H1 (cell line): ENCODE results near the gene PLCL1. TPM values are rescaled to one million over a fixed set of nuclear protein-coding genes. Genes with fewer than 3 reads are reported as not detected.

Experiments used
- CTCF ChIA-PET: fragments of 300-600 bp; sonication (Branson Sonifier 250); formaldehyde crosslinking; loops from one replicate; lab custom pipeline; 2021; ENCODE audit not compliant: partially characterized antibody; lab: Charles Lee
- POLR2A ChIA-PET: fragments of 300-600 bp; sonication (Branson Sonifier 250); formaldehyde crosslinking; loops from one replicate; lab custom pipeline; 2021; ENCODE audit warnings: inconsistent platforms; ENCODE audit not compliant: partially characterized antibody; lab: Charles Lee
- DNase-seq, 2 experiments: peaks; one replicate each; pipeline versions ENCODE4 v3.0.0 to v3.0.0-alpha.2; 2010 to 2022; ENCODE audit warnings: low spot score in 2 of 2, low read depth in 1 of 2, mixed read lengths in 1 of 2
- FAIRE-seq: peaks from 2 replicates; lab custom pipeline; 2011; peaks lifted over from hg19 to GRCh38; lab: Jason Lieb, UNC
- H2AFZ ChIP-seq: 2 replicates; pipeline ENCODE4 v1.8.1; 2012; ENCODE audit warnings: low read length, inconsistent platforms
- H2AK5ac ChIP-seq: 2 replicates; pipeline ENCODE4 v1.6.1; 2013; ENCODE audit warnings: low read depth, low read length
- H2BK120ac ChIP-seq: replicated peaks from 2 replicates; pipeline ENCODE3; 2013; ENCODE audit warnings: low read depth, low read length, inconsistent platforms
- H2BK12ac ChIP-seq: 2 replicates; pipeline ENCODE4 v1.6.1; 2013; ENCODE audit warnings: low read depth, low read length
- H2BK15ac ChIP-seq: 2 replicates; pipeline ENCODE4 v1.6.1; 2013; ENCODE audit warnings: low read length
- H2BK20ac ChIP-seq: 2 replicates; pipeline ENCODE4 v1.6.1; 2013; ENCODE audit warnings: low read length
- H2BK5ac ChIP-seq: 2 replicates; pipeline ENCODE4 v1.6.1; 2013; ENCODE audit warnings: low read depth, low read length
- H3K14ac ChIP-seq: 2 replicates; pipeline ENCODE4 v1.6.1; 2013; ENCODE audit warnings: inconsistent platforms; ENCODE audit not compliant: insufficient read length
- H3K18ac ChIP-seq: 2 replicates; pipeline ENCODE4 v1.6.1; 2013; ENCODE audit warnings: low read length; ENCODE audit errors: extremely low read depth
- H3K23ac ChIP-seq: 2 replicates; pipeline ENCODE4 v1.6.1; 2013; ENCODE audit warnings: inconsistent platforms; ENCODE audit not compliant: insufficient read length
- H3K23me2 ChIP-seq: 2 replicates; pipeline ENCODE4 v1.6.1; 2013; ENCODE audit warnings: low read depth, low read length
- H3K27ac ChIP-seq: 2 replicates; pipeline ENCODE4 v1.6.1; 2011; ENCODE audit warnings: low read depth, low read length, inconsistent platforms
- H3K27me3 ChIP-seq, 4 experiments: replicated peaks in 1 of 4; 1 replicate in 1 of 4; 2 replicates in 3 of 4; pipeline versions ENCODE4 v1.6.1 to v1.8.1; 2011 to 2013; ENCODE audit warnings: low read length in 3 of 4, mild to moderate bottlenecking in 3 of 4, inconsistent platforms in 2 of 4, mixed read lengths in 2 of 4, moderate library complexity in 1 of 4; ENCODE audit not compliant: control insufficient read depth in 3 of 4, insufficient read depth in 3 of 4; ENCODE audit errors: extremely low read depth in 1 of 4
- H3K36me3 ChIP-seq, 4 experiments: 2 replicates each; pipeline versions ENCODE4 v1.6.1 to v1.8.1; 2011 to 2013; ENCODE audit warnings: mild to moderate bottlenecking in 4 of 4, low read length in 3 of 4, moderate library complexity in 2 of 4, control low read depth in 1 of 4, inconsistent platforms in 1 of 4; ENCODE audit not compliant: insufficient read depth in 4 of 4, control insufficient read depth in 2 of 4
- H3K4ac ChIP-seq: replicated peaks from 2 replicates; pipeline ENCODE3; 2013; ENCODE audit warnings: low read length, low read depth, mixed read lengths, inconsistent platforms; ENCODE audit not compliant: insufficient read length
- H3K4me1 ChIP-seq, 4 experiments: replicated peaks in 1 of 4; 1 replicate in 1 of 4; 2 replicates in 3 of 4; pipeline versions ENCODE4 v1.6.1 to v1.8.1; 2011 to 2013; ENCODE audit warnings: low read length in 3 of 4, inconsistent platforms in 2 of 4, mixed read lengths in 1 of 4; ENCODE audit not compliant: insufficient read depth in 4 of 4, control insufficient read depth in 3 of 4
- H3K4me2 ChIP-seq, 2 experiments: 2 replicates each; pipeline versions ENCODE4 v1.6.1 to v1.8.1; 2011 to 2013; ENCODE audit warnings: low read depth in 2 of 2, low read length in 2 of 2, control low read depth in 1 of 2, inconsistent platforms in 1 of 2, mild to moderate bottlenecking in 1 of 2; ENCODE audit not compliant: insufficient read depth in 1 of 2
- H3K4me3 ChIP-seq, 4 experiments: fragments of 200-600, 300-600 bp in 1 of 4; sonication (generic), shearing (Covaris generic), sonication (Bioruptor Twin) in 1 of 4; 2 replicates each; pipeline versions ENCODE4 v1.5.1 to v1.8.1; 2011 to 2016; ENCODE audit warnings: low read length in 4 of 4, low read depth in 3 of 4, control low read depth in 2 of 4, inconsistent platforms in 2 of 4, mild to moderate bottlenecking in 2 of 4, mixed read lengths in 1 of 4, moderate library complexity in 1 of 4; ENCODE audit not compliant: insufficient read depth in 2 of 4; ENCODE audit errors: extremely low read depth in 1 of 4
- H3K56ac ChIP-seq: replicated peaks from 2 replicates; pipeline ENCODE3; 2013; ENCODE audit warnings: low read depth, mild to moderate bottlenecking, mixed read lengths, low read length, inconsistent platforms; ENCODE audit not compliant: insufficient read length
- H3K79me1 ChIP-seq: 2 replicates; pipeline ENCODE4 v1.6.1; 2013; ENCODE audit warnings: low read depth, low read length, control low read depth
- H3K79me2 ChIP-seq, 2 experiments: 2 replicates each; pipeline versions ENCODE4 v1.6.1 to v1.8.1; 2012 to 2013; ENCODE audit warnings: low read length in 2 of 2, mild to moderate bottlenecking in 2 of 2, inconsistent platforms in 1 of 2; ENCODE audit not compliant: insufficient read depth in 2 of 2, control insufficient read depth in 1 of 2
- H3K9ac ChIP-seq, 4 experiments: replicated peaks in 1 of 4; 1 replicate in 1 of 4; 2 replicates in 3 of 4; pipeline versions ENCODE4 v1.6.1 to v1.8.1; 2011 to 2013; ENCODE audit warnings: low read depth in 3 of 4, low read length in 3 of 4, control low read depth in 2 of 4, mild to moderate bottlenecking in 2 of 4, moderate library complexity in 2 of 4, inconsistent platforms in 1 of 4; ENCODE audit errors: extremely low read depth in 1 of 4
- H3K9me3 ChIP-seq, 2 experiments: 2 replicates each; pipeline versions ENCODE4 v1.6.1 to v1.8.1; 2012 to 2013; ENCODE audit warnings: mild to moderate bottlenecking in 2 of 2, moderate library complexity in 2 of 2, control low read depth in 1 of 2, inconsistent platforms in 1 of 2, low read depth in 1 of 2, low read length in 1 of 2, mixed read lengths in 1 of 2; ENCODE audit not compliant: insufficient read depth in 2 of 2
- H4K20me1 ChIP-seq, 2 experiments: replicated peaks in 1 of 2; 2 replicates each; pipeline versions ENCODE3 to v1.8.1; 2011 to 2013; ENCODE audit warnings: inconsistent platforms in 2 of 2, low read length in 2 of 2, mild to moderate bottlenecking in 1 of 2; ENCODE audit not compliant: insufficient read depth in 2 of 2, control insufficient read depth in 1 of 2
- H4K5ac ChIP-seq: 2 replicates; pipeline ENCODE4 v1.6.1; 2013; ENCODE audit warnings: low read length, low read depth, mixed read lengths, inconsistent platforms; ENCODE audit not compliant: insufficient read length
- H4K8ac ChIP-seq: 2 replicates; pipeline ENCODE4 v1.8.0; 2013; ENCODE audit warnings: mild to moderate bottlenecking, moderate library complexity, low read length, inconsistent platforms; ENCODE audit not compliant: insufficient read depth; ENCODE audit errors: extremely low read depth
- H4K91ac ChIP-seq: replicated peaks from 2 replicates; pipeline ENCODE3; 2013; ENCODE audit warnings: low read length, mixed read lengths, inconsistent platforms; ENCODE audit not compliant: insufficient read length
- ASH2L ChIP-seq: fragments of 200-600, 300-600 bp; sonication (generic); IDR thresholded peaks from one replicate; pipeline ENCODE4 v1.7.1; 2017; ENCODE audit warnings: low read length
- CBX5 ChIP-seq: fragments of 300-800, 300-1000 bp; sonication (generic); IDR thresholded peaks from 2 replicates; pipeline ENCODE4 v1.7.1; 2016; ENCODE audit warnings: antibody characterized with exemption, low read length, low read depth
- FOSL1 ChIP-seq: IDR thresholded peaks from 2 replicates; pipeline ENCODE4 v1.6.1; 2011; ENCODE audit warnings: mild to moderate bottlenecking, low read depth, low read length, moderate library complexity; ENCODE audit not compliant: insufficient read depth
- HDAC6 ChIP-seq: IDR thresholded peaks from one replicate; pipeline ENCODE4 v1.7.1; 2012; ENCODE audit warnings: low read depth, mild to moderate bottlenecking, inconsistent platforms, low read length, moderate library complexity
- RBBP5 ChIP-seq: IDR thresholded peaks from 2 replicates; pipeline ENCODE4 v1.7.1; 2012; ENCODE audit warnings: low read depth, mild to moderate bottlenecking, inconsistent platforms, low read length, moderate library complexity, borderline replicate concordance
- SRF ChIP-seq: IDR thresholded peaks from 2 replicates; pipeline ENCODE4 v1.6.1; 2011; ENCODE audit warnings: mild to moderate bottlenecking, low read depth, low read length, moderate library complexity
- WGBS, 2 experiments: shearing (Covaris generic) in 1 of 2; methylation state at CpG; one replicate each; pipeline versions ENCODE4 v1.1.6 to v1.1.7; 2013 to 2015; ENCODE audit warnings: low lambda C conversion rate in 2 of 2, mixed read lengths in 2 of 2, inconsistent platforms in 1 of 2, low coverage in 1 of 2, missing lambda C conversion rate in 1 of 2; ENCODE audit not compliant: insufficient replicate concordance in 2 of 2, insufficient coverage in 1 of 2, insufficient read length in 1 of 2; ENCODE audit errors: extremely low coverage in 1 of 2, missing lambda C conversion rate in 1 of 2; 5-methylcytosine and 5-hydroxymethylcytosine counted together
- polyA plus RNA-seq, 7 experiments: library from polyadenylated mRNA; depleted of rRNA in 3 of 7; stranded (reverse) in 5 of 7; unstranded in 2 of 7; fragments of >200 nt in 5 of 7; fragments of 200-250 nt in 2 of 7; gene quantifications; 1 replicate in 5 of 7; 2 replicates in 1 of 7; 4 replicates in 1 of 7; pipeline versions ENCODE4 v1.2.1 to v1.2.3, GENCODE V29; 2011 to 2013; ENCODE audit warnings: missing spikeins in 2 of 7, mixed read lengths in 2 of 7
- total RNA-seq: library from RNA; stranded (reverse); fragmentation: NEBNext Ultra II Directional; extraction: Animal tissue kit (Norgen Biotek cat#: 25700); gene quantifications from 2 replicates; pipeline ENCODE4 v1.2.1, GENCODE V29; 2021

The PLCL1 gene
- total and polyA plus RNA-seq, 2 of the 8 experiments (the other 6 are each of a cell fraction or from before 2014, with no cell fraction given): not detected

DNA sequence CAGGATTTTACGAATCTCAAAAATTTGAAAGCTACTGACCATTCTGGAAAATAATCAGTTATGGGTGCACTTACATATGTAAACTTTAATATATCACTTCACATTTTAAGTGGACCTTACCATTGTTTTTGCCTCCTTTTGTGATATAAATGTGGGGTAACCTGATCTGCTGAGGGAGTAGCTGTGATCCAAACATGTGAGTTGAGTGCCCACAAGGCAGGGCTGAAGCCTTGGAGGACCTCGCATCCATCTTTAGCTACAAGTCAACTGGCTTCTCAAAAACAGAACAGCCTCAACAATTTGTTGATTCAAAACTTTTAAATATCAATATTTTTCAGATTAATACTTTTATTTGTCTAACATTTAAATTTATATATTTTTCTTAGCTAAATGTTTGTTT, 178.2 kb downstream of the PLCL1 start:
- Histone ChIP-seq H3K79me2 (no peaks in the 10 kb centered on the region), H3K4me3 (no peak overlapping the region), H2AK5ac (no peak overlapping the region), H3K56ac (no peak overlapping the region), H3K4me1 (no peaks in the 10 kb centered on the region; a peak in 1 of 7 replicates), H3K27me3 (no peaks in the 10 kb centered on the region), H2BK120ac (no peak overlapping the region), H2BK5ac (no peak overlapping the region), H3K36me3 (no peaks in the 10 kb centered on the region), H3K23ac (no peak overlapping the region), H3K14ac (no peak overlapping the region), H3K27ac (no peak overlapping the region), H3K4me2 (no peak overlapping the region), H3K79me1 (no peaks in the 10 kb centered on the region), H3K9me3 (no peaks in the 10 kb centered on the region), H4K91ac (no peak overlapping the region), H3K9ac (no peak overlapping the region), H3K4ac (no peak overlapping the region), H3K18ac (no peak overlapping the region), H2BK12ac (no peak overlapping the region), H3K23me2 (no peaks in the 10 kb centered on the region), H2BK20ac (no peak overlapping the region), H4K20me1 (no peaks in the 10 kb centered on the region), H2BK15ac (no peak overlapping the region)
- WGBS, 2 experiments: 73% methylated on average over 2 of the region's 2 CpGs; no CpG with 5 or more reads in 1 of the 2 experiments
- no peak for DNase-seq
- FAIRE-seq: no peak
- POLR2A ChIA-PET: no interaction called here
- CTCF ChIA-PET: interaction anchor here (0.6 to 1.3 kb wide), 4 partner anchors 11 to 742 kb away, joined by 3 to 5 read pairs (median 4); no protein-coding TSS in a partner anchor
- TF ChIP-seq HDAC6: no peak
- no peak for TF ChIP-seq RBBP5
- TF ChIP-seq ASH2L: no peak
- TF ChIP-seq FOSL1: no peak
- TF ChIP-seq CBX5: no peak
- no peak for TF ChIP-seq SRF
- TF ChIP-seq, all 59 proteins: peak for 0
- no peak overlapping the region for H2AFZ ChIP-seq
- no peak overlapping the region for H4K5ac ChIP-seq
- no peak overlapping the region for H4K8ac ChIP-seq
